Fibroblast of peridontal ligament (primary cell): ENCODE results near the gene FGGY.
A peak's percentile ranks its signal among the peaks of the same experiment; 100 is the strongest.
"Not testable (repeated sequence)": the region's sequence is repeated elsewhere in the genome, so short reads cannot be mapped to it uniquely, and the experiment has no call there.

Source experiments
- DNase-seq: peaks from one replicate; pipeline ENCODE4 v3.0.0-alpha.2; 2010; ENCODE audit errors: extremely low read depth

FGGY gene

GRCh38 chr1:59289570-59289969, 7.3 kb upstream of the FGGY start:
- DNase-seq = no peak

GRCh38 chr1:59290193-59290949, 6.5 kb upstream of the FGGY start:
- peak; percentile 34 for DNase-seq

- DNase-seq = no peak
These were observed 5.3 kb upstream of the FGGY start for GRCh38 chr1:59291561-59291960.

- DNase-seq = peak; percentile 71
These were observed 4.3 kb upstream of the FGGY start for GRCh38 chr1:59292562-59292961.

GRCh38 chr1:59293206-59293605, 3.7 kb upstream of the FGGY start:
- no peak for DNase-seq

- DNase-seq = no peak
These were observed 3.0 kb upstream of the FGGY start for GRCh38 chr1:59293849-59294248.

- DNase-seq = no peak
These were observed 2.5 kb upstream of the FGGY start for GRCh38 chr1:59294423-59294822.

GRCh38 chr1:59295618-59296017, 1.3 kb upstream of the FGGY start:
- no peak for DNase-seq

- DNase-seq = peak; percentile 54
These were observed 1.2 kb downstream of the FGGY start for GRCh38 chr1:59298026-59298583.

GRCh38 chr1:59298710-59299346, 1.9 kb downstream of the FGGY start:
- no peak for DNase-seq

GRCh38 chr1:59299670-59300069, 2.8 kb downstream of the FGGY start:
- DNase-seq = not testable (repeated sequence)

- no peak for DNase-seq
These were observed 5.4 kb downstream of the FGGY start for GRCh38 chr1:59302297-59302696.

- DNase-seq = no peak
These were observed 6.0 kb downstream of the FGGY start for GRCh38 chr1:59302871-59303270.

- DNase-seq = no peak
These were observed 8.3 kb downstream of the FGGY start for GRCh38 chr1:59305188-59305587.

- DNase-seq = no peak
These were observed 10.7 kb downstream of the FGGY start for GRCh38 chr1:59307591-59307990.

- peak; percentile 17 for DNase-seq
These were observed 11.9 kb downstream of the FGGY start for GRCh38 chr1:59308839-59309238.

GRCh38 chr1:59309392-59309791, 12.5 kb downstream of the FGGY start:
- DNase-seq = no peak

- peak; percentile 27 for DNase-seq
These were observed 13.1 kb downstream of the FGGY start for GRCh38 chr1:59309795-59310548.

- no peak for DNase-seq
These were observed 13.8 kb downstream of the FGGY start for GRCh38 chr1:59310549-59311250.

- DNase-seq = no peak
These were observed 18.1 kb downstream of the FGGY start for GRCh38 chr1:59314776-59315528.
